Glomerular visceral epithelial cell (primary cell): ENCODE measurements around the gene KCNH4.

Source experiments
- DNase-seq: peaks from one replicate; pipeline ENCODE4 v3.0.0-alpha.2; 2016; ENCODE audit errors: extremely low spot score

KCNH4 gene

DNA sequence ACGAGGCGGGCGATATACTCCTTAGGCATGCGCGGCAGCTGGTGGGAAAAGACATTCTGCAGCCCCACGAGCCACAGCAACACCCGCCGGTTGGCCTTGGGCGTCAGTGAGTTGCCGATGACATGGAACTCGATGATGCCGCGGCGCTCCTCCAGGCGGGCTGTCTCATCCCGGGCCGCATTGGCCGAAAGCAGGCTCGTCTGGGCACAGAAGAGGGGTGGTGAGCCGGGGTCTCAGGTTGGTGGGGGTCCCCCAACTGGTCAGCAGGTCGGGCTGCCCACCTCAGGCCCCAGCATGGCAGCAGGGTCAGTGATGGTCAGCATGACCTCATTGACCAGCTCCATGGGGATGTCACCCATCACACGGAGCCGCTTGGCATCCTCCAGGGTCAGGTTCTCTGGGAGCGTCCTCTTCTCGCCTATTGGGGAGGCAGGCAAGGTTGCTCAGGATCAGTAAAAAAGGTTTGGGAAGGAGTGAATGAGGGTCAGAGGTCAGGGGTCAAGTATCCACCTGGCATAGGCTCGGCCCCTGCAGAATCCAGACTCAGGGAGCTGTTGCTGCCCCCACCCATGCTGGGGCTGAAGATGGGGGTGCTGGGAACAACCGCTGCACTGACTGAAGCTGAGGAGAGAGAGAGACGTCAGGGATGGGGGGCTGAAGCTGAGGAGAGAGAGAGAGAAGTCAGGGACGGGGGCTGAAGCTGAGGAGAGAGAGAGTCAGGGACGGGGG lies 63.4 kb downstream of the KCNH4 start:
- DNase-seq: no peak

DNA sequence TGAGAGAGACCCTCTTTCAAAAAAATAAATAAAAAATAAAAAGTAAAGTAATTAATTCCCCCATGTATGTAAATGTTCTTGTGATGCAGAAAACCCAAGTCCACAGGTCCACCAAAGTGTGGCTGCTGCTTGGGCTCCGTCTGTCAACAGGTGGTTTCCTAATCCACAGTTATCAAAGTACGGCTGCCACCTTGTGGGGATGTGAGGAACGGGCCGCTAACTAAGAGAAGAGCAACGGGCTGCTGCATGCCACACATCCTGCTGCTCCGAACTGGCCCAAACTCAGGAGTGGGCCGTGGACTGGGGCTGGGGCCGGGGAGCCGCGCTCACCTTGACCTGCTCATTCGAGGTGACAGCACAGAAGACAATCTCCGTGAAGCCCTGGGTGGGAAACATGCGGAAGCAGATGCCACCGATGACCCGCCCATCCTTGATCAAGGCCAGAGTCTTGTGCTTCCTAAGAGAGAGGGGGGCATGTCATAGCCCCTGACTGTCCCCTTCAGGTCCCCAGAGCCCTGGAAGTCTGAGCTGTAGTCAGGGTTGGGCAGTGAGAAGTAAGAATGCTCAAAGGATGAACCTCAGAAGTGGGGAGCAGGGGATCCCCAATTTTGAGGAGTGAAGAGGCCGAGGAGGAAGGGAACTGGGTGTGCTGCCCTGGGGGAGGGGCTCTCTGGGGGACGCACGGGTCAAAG lies 64.1 kb downstream of the KCNH4 start:
- peak; percentile 83 for DNase-seq

DNA sequence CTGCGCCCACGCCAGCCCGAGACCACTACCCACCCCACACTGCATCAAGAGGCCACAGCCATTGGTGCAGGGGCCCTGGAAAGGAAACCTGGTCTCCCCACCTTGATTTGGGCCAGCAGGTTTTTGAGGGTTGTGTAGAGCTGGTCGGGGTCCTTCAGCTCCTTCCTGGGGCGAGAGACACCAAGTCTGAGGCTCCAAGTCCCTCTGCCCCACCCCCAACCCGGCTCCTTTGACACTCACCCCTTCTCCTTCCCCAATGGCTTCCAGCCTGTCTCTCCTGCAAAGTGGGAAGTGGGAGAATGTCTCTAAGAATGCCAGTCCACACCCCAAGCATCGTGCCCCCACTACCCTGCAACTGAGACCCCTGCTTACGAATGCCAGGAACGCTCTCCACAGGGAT lies 66.8 kb downstream of the KCNH4 start:
- no peak for DNase-seq

DNA sequence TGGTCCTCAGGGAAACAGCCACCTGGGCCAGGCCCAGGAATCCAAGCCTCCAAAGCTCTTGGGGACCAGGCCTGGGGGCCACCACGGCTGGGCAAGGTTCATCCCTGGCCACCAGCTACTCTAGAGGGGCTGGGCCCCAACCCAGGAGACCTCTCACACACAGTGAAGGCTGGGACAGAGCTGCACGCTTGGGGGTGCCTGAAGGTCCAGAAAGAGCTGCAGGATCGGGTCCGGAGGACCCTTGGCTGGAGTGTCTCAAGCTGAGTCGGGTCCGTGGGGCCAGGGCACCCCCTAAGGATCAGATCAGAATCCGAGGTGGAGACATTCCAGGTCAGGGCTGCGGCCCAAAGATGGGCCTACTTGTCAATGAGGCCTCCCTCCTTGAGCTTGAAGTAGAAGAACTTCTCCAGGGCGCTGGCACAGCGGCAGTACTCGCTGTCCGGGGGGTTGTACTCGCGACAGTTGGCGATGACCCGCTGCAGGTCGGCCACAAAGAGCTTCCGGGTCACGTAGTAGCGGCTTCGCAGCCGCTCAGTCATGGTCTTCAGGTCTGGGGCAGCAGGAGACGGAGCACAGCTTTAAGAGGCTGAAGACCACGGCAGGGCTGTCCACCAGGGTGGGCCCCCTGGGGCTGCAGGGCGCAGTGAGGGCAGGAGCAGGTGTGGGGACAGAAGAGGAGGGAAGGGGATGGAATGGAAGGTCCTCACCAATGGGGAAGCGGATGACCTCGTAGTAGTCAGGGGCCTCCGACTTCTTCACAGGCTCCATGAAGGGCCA lies 67.5 kb downstream of the KCNH4 start:
- DNase-seq: no peak

DNA sequence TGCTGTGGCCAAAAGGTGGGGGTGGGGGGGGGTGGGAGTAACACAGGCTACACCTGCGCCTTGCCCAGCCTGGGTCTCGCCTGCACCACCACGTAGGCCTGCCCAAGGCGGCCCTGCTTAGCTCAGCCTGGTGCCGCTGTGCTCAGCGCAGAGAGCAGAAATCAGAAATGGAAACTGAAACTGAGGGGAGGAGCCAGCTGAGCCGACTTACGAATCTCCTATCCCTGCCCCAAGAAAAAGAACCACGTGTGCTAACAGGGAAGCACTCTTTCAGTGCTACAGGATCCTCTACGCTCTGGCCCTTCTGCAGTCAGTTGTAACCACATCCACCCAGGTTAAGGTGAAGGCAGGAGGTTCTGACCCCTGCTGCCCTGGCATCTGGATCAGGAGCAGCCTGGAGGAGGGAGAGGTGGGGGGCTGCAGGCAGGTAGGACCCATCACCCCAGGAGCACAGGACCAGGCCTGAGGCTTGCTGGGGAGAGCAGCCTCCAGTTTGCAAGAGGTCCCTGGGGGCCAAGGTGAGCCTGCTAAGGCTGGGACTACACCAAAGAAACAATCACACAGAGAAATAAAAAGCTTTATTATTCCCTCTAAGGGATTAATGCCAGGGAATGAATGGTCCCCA lies 68.3 kb downstream of the KCNH4 start, which contains the start of gene DHX58:
Gene DHX58 (minus strand): TSS at position 163 of the 625 bp plus-strand sequence. CDS start 822 bp downstream, outside the sequence.
- peak; percentile 85 for DNase-seq

DNA sequence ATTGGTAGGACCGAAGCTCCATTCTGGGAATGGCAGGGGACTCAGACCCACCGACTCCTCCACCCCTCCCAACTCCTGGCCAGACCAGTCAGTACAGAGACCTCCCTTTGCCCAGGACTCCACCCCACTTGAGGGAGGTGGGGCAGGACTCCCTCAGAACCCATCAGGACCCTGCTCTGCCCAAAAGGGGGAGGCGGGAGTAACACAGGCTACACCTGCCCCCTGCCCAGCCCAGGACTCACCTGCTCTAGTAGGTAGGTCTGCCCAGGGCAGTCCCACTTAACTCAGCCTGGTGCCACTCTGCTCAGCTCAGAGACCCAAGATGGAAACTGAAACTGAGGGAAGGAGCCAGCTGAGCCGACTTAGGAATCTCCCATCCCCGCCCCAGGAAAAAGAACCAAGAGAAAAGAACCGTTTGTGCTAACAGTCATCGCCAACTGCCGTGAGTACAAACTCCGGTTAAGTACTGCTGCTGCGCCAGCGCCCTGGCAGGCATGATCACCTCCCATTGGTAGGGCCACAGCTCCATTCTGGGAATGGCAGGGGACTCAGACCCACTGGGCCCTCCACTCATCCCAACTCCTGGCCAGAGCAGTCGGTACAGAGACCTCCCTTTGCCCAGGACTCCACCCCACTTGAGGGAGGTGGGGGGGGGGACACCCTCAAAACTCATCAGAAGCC lies 68.9 kb downstream of the KCNH4 start:
- peak; percentile 47 for DNase-seq

DNA sequence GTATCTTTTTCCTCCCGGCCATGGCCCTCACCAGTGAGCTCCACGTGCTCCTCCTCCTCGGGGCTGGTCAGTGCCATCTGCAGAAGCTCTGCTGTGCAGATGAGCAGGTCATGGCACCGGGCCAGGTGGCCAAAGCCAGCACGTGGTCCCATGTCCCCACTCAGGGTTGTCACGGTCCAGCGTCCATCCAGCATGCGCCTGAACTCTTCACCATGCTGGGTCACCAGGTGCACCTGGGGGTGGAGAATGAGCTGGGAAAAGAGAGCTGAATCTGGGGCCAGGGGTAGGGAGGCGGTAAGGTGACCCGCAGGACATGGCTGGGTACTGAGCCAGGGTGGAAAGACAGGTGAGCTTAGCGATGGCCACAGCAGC lies 69.7 kb downstream of the KCNH4 start:
- DNase-seq: no peak

DNA sequence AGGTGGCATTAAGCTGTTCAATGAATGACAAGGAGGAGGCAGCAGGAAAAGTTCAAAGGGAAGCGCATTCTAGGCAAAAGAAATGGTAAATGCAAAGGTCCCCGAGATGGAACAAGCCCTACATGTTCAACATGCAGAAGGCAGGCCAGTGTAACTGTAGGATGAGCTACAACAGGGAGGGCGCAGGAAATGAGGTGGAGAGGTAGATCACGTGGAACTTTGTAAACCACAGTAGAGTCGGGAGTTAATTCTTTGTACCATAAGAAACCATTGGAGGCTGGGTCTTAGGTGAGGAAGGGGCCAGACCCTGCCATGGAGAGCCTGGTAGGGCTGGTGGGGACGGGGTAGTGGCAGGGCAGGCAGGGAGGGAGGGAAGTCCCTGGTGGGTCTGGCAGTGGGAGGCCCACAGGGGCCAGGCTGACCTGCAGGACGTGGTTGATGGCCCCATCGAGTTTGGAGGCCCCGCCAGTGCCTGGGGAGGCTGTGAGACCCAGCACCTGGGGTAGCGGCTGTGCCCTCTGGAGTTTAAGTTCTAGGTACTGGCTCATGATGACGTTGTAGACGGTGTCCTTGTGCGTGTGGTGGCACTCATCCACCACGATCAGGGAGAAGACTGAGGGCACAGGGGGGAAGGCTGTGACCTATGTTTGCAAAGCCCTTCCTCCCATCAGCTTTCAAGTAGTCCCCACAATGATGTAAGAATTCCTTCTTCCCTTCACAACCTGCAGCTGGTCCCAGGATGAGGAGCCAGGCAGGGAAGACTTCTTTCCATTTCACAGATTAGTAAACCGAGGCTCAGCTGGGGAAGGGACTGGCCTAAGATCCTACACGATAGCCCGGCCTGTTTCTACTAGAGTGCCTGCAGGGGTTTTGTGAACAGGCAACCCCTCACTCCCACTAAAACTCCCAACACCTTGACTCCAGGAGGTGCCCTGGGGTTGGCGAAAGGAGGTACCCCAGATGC lies 70.4 kb downstream of the KCNH4 start:
- no peak for DNase-seq

DNA sequence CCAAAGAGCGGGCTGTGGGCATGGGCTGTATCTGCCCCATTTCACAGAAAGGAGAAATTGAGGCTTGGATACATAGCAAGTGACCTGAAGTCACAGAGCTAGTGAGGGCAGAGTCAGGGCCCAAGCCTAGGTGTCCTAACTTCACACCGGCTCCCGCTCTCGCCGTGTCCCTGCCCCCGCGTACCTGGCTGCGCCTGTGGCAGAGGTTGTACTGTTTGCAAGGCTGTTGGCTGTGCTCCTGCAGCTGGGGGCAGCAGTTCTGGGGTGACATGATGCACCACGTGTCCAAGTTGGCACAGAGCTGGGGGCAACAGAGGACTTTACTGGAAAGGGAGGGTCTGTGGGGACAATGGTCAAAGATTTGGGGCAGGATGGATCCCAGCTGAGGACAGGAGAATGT lies 71.9 kb downstream of the KCNH4 start:
- DNase-seq: no peak

DNA sequence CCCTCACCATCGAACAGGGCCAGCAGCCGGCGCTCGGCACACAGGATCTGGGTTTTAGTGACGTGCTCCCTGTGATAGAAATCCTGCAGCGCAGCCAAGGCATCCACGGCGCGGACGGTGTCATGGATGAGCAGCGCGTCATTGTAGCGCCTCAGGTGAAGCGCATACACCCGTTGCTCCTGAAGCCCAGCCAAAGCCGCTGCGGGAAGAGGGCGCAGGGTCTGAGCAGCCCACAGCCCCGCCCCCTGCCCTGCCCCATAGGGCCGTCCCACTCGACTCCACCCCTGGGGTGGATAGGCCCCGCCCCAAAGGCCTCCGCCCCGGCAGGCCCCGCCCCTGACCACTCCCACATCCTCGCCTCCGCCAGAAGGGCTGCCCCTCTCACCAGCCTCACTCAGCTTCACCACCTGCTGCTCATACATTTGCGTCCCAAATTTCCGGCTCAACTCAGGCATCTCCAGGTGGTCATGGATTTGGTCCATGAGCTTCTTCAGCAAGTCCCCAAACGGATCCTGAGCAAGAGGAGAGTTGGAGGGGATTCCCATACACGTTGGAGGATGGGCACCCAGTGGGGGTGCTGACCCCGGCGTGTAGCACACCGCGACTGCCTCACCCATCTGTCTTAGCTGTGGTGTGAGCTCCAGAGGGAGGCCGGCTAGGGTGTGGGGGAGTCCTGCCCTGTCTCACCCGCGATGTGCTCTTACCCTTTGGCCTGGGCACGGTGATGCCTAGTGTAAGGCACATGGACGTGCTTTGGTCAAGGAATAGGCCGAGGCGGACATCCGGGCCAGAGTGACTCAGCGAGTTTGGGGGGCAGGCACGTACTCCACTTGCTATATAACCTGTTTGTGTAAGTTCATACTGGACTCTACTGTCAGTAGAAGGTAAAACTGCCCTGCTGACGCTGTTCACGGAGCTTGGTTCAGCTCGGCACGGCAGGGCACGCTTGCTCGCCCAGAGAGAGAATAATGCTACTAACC lies 73.1 kb downstream of the KCNH4 start:
- DNase-seq: no peak

DNA sequence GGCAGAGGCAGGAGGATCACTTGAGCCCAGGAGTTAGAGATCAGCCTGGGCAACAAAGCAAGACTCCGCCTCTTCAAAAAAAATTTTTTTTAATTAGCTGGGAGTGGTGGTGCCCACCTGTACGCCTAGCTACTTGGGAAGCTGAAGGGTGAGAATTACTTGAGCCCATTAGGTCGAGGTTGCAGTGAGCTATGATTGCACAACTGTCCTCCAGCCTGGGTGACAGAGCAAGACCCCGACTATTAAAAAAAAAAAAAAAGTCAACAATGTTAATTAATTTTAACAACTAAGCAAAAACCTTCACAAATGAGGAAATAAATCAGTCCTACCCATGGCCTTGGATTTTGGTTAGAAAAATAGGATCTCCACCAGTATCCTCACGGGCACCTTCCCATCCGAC lies 73.8 kb downstream of the KCNH4 start:
- DNase-seq: no peak
